GM12878 (cell line): ENCODE results near the gene HSFX3. TPM values are rescaled to one million over a fixed set of nuclear protein-coding genes. Genes with fewer than 3 reads are reported as not detected.
A peak's percentile ranks its signal among the peaks of the same experiment; 100 is the strongest.

Source experiments
- ATAC-seq: fragments of 200-7000 bp; cut with Tn5 transposase; 3 replicates; pipeline ENCODE4 v1.9.1; 2020; ENCODE audit warnings: mild to moderate bottlenecking, moderate library complexity
- BruUV-seq: library from RNA; stranded (reverse); fragments of 400-500 nt; replicated peaks from 2 replicates; lab custom pipeline; 2021; lab: Mats Ljungman, UMichigan
- CTCF ChIA-PET: fragments of 300-600 bp; sonication (Branson Sonifier 250); formaldehyde crosslinking; extraction: SDS; loops from one replicate; lab custom pipeline; 2021; ENCODE audit warnings: inconsistent platforms; lab: Yijun Ruan, JAX
- POLR2A ChIA-PET: fragments of 350-600 bp; formaldehyde crosslinking; extraction: SDS; loops from one replicate; lab custom pipeline; 2021; ENCODE audit warnings: inconsistent platforms; lab: Charles Lee
- RAD21 ChIA-PET: fragments of 300-600 bp; sonication (Branson Sonifier 250); formaldehyde crosslinking; loops from one replicate; lab custom pipeline; 2023; ENCODE audit warnings: antibody characterized with exemption; ENCODE audit not compliant: unreplicated experiment; lab: Charles Lee
- SMC1A ChIA-PET: fragments of 300-600 bp; sonication (Branson Sonifier 250); formaldehyde crosslinking; loops from one replicate; lab custom pipeline; 2023; ENCODE audit not compliant: unreplicated experiment, uncharacterized antibody; lab: Charles Lee
- DNase-seq: peaks from one replicate; pipeline ENCODE4 v3.0.0-alpha.2; 2011; ENCODE audit warnings: low read depth, low spot score
- FAIRE-seq: peaks from 3 replicates; lab custom pipeline; 2011; peaks lifted over from hg19 to GRCh38; lab: Jason Lieb, UNC
- H2AFZ ChIP-seq: 2 replicates; pipeline ENCODE4 v1.6.0; 2011; ENCODE audit warnings: low read depth, low read length, control low read depth; ENCODE audit not compliant: control insufficient read depth
- H3K27ac ChIP-seq: 2 replicates; pipeline ENCODE4 v1.5.1; 2011; ENCODE audit warnings: control low read depth; ENCODE audit not compliant: control insufficient read depth, insufficient read depth
- H3K27me3 ChIP-seq, 2 experiments: replicated peaks in 1 of 2; 2 replicates each; pipeline versions ENCODE4 v1.6.0 to v1.6.1; 2011; ENCODE audit warnings: low read length in 1 of 2; ENCODE audit not compliant: control insufficient read depth in 2 of 2, insufficient read depth in 2 of 2
- H3K36me3 ChIP-seq, 2 experiments: 2 replicates each; pipeline ENCODE4 v1.5.1; 2011; ENCODE audit warnings: low read length in 1 of 2; ENCODE audit not compliant: control insufficient read depth in 2 of 2, insufficient read depth in 2 of 2
- H3K4me1 ChIP-seq: 2 replicates; pipeline ENCODE4 v1.6.1; 2011; ENCODE audit warnings: mild to moderate bottlenecking, low read length, moderate library complexity, mixed read lengths; ENCODE audit not compliant: control insufficient read depth, insufficient read depth
- H3K4me2 ChIP-seq: 2 replicates; pipeline ENCODE4 v1.6.0; 2011; ENCODE audit warnings: control low read depth; ENCODE audit not compliant: control insufficient read depth, insufficient read depth
- H3K4me3 ChIP-seq: fragments of 200-600 bp; sonication (generic); 2 replicates; pipeline ENCODE4 v1.5.1; 2016
- H3K79me2 ChIP-seq: 2 replicates; pipeline ENCODE4 v1.6.0; 2011; ENCODE audit warnings: low read length; ENCODE audit not compliant: control insufficient read depth, insufficient read depth
- H3K9ac ChIP-seq: 2 replicates; pipeline ENCODE4 v1.8.0; 2011; ENCODE audit warnings: low read length, control low read depth, mixed read lengths; ENCODE audit not compliant: control insufficient read depth, insufficient read depth
- H3K9me3 ChIP-seq: replicated peaks from 3 replicates; pipeline ENCODE4 v1.5.1; 2011; ENCODE audit warnings: mild to moderate bottlenecking, low read length; ENCODE audit not compliant: control insufficient read depth, insufficient read depth
- H4K20me1 ChIP-seq: 2 replicates; pipeline ENCODE4 v1.6.0; 2011; ENCODE audit not compliant: control insufficient read depth, insufficient read depth
- CHD2 ChIP-seq: IDR thresholded peaks from 2 replicates; pipeline ENCODE4 v1.6.1; 2011; ENCODE audit warnings: low read depth, low read length, improper control_type of control experiment, borderline replicate concordance
- CREM ChIP-seq: IDR thresholded peaks from 2 replicates; pipeline ENCODE4 v1.6.1; 2014; ENCODE audit warnings: antibody characterized with exemption, low read depth
- LARP7 ChIP-seq: fragments of 450-650 bp; IDR thresholded peaks from 2 replicates; pipeline ENCODE4 v1.6.1; 2017; ENCODE audit warnings: mild to moderate bottlenecking
- NBN ChIP-seq: fragments of 450-650 bp; IDR thresholded peaks from 2 replicates; pipeline ENCODE4 v1.6.1; 2016
- POLR2AphosphoS5 ChIP-seq: IDR thresholded peaks from 2 replicates; pipeline ENCODE4 v1.6.1; 2011; ENCODE audit warnings: mild to moderate bottlenecking, low read length, inconsistent platforms
- RFX5 ChIP-seq: IDR thresholded peaks from 2 replicates; pipeline ENCODE4 v1.6.1; 2011; ENCODE audit warnings: low read depth, low read length, improper control_type of control experiment
- SIN3A ChIP-seq: IDR thresholded peaks from 2 replicates; pipeline ENCODE4 v1.6.1; 2012; ENCODE audit warnings: low read depth, low read length, improper control_type of control experiment
- SMAD5 ChIP-seq: IDR thresholded peaks from 2 replicates; pipeline ENCODE4 v1.6.1; 2016; ENCODE audit warnings: antibody characterized with exemption, low read depth
- ZNF24 ChIP-seq: fragments of 450-650 bp; IDR thresholded peaks from 2 replicates; pipeline ENCODE4 v1.6.1; 2017; ENCODE audit warnings: antibody characterized with exemption, mild to moderate bottlenecking
- WGBS: methylation state at CpG from one replicate; pipeline ENCODE4 v1.1.6; 2016; ENCODE audit warnings: low lambda C conversion rate; ENCODE audit not compliant: insufficient replicate concordance, insufficient coverage; ENCODE audit errors: missing lambda C conversion rate; 5-methylcytosine and 5-hydroxymethylcytosine counted together
- in situ Hi-C: fragments of 300-500 bp; cut with MboI; formaldehyde crosslinking; loops from 9 replicates; pipeline ENCODE4 v1.14.3; 2018; ENCODE audit warnings: mixed read lengths
- intact Hi-C: fragments of 100-400 bp; cut with micrococcal nuclease; formaldehyde crosslinking; loops from one replicate; pipeline ENCODE4 v1.14.2; 2022; ENCODE audit not compliant: unreplicated experiment
- polyA plus RNA-seq, 11 experiments: library from polyadenylated mRNA; depleted of rRNA in 4 of 11; unstranded in 6 of 11; stranded (reverse) in 5 of 11; fragments of >200 nt; fragmentation: Nextera tagmentation in 4 of 11; fragmentation: Illumina TruSeq in 1 of 11; extraction: Ambion mirVana in 4 of 11; extraction: Trizol in 1 of 11; gene quantifications; 1 replicate in 1 of 11; 2 replicates in 10 of 11; pipeline versions ENCODE4 v1.2.1 to v1.2.3, GENCODE V29; 2011 to 2016; ENCODE audit warnings: inconsistent platforms in 2 of 11, missing spikeins in 2 of 11, low read depth in 1 of 11
- total RNA-seq, 4 experiments: library from RNA; depleted of rRNA in 3 of 4; stranded (reverse); fragments of >200 nt in 3 of 4; fragmentation: Illumina TruSeq in 1 of 4; extraction: Trizol in 1 of 4; gene quantifications; 2 replicates each; pipeline versions ENCODE4 v1.2.1 to v1.2.3, GENCODE V29; 2013 to 2021
- TF ChIP-seq, protein P1 (sequence below): fragments of 450-650 bp; IDR thresholded peaks from 2 replicates; pipeline ENCODE4 v1.6.1; 2017; ENCODE audit warnings: antibody characterized with exemption, mild to moderate bottlenecking, moderate library complexity
- TF ChIP-seq, protein P2 (sequence below): fragments of 450-650 bp; conservative IDR thresholded peaks from 2 replicates; pipeline ENCODE4 v1.6.1; 2017; ENCODE audit warnings: mild to moderate bottlenecking, moderate library complexity
- TF ChIP-seq, protein P3 (sequence below): IDR thresholded peaks from 2 replicates; pipeline ENCODE4 v1.6.1; 2012; ENCODE audit warnings: mild to moderate bottlenecking, low read depth, low read length
- TF ChIP-seq, protein P4 (sequence below): fragments of 450-650 bp; IDR thresholded peaks from 2 replicates; pipeline ENCODE4 v1.6.1; 2014; ENCODE audit warnings: mild to moderate bottlenecking

The HSFX3 gene
- total and polyA plus RNA-seq, 10 of the 15 experiments (the other 5 are each of a cell fraction or from before 2014, with no cell fraction given), result 0.05 to 0.40 (median 0.29) TPM; not detected in 5

DNA sequence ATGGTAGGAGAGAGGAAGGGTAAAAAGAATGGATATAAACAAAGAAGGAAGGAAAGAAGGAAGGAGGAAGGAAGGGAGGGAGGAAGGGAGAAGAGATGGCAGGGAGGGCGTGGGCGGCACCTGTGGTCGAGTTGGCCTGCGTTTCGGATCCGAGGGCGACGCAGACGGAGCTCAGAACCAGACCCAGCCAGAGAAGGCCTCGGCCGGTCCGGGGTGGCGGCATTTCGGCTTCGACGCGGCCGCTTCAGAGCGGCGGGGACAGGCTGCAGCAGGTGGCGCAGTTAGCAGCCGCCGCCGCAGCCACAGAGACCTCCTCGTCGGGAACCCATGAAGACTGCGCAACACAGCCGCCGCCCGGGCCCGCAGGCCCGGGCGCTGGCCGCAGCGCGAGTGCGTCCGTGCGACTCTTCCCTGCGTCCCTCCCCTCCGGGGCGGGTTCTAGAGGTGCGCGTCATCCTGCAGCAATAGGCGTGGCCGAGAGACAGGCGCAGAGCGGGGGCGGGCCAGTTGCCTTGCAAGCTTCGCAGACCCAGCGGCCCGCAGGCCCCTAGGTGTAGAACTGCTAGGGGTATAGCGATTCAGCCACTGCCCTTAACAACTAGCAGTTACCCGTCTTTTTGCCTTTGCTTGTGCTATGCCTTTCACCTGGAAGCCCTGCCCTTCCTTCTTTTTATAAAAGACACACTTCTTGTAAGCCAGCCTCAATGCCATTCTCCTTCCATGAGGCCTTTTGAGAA, 44.6 kb downstream of the HSFX3 start, which contains the start of gene IDS:
Gene IDS, minus strand, starts transcription at position 392 of the 737 bp plus-strand sequence. Its CDS starts 169 bp downstream, at position 223.
- Histone ChIP-seq H2AFZ (peak within 1 kb of the TSS; percentile 52), H3K4me2 (peak within 1 kb of the TSS; percentile 69), H3K79me2 (peaks cover 9% of the 10 kb centered on the region), H3K4me3 (peak within 1 kb of the TSS; percentile 65), H3K9me3 (no peaks in the 10 kb centered on the region), H3K27ac (peak within 1 kb of the TSS; percentile 67), H4K20me1 (no peaks in the 10 kb centered on the region; the same call in 1 of the 2 replicates), H3K36me3 (no peaks in the 10 kb centered on the region), H3K4me1 (peaks cover 21% of the 10 kb centered on the region), H3K9ac (peak within 1 kb of the TSS; percentile 65), H3K27me3 (no peaks in the 10 kb centered on the region; a peak in 2 of 4 replicates)
- ChIA-PET SMC1A (interaction anchor here (0.7 to 1.7 kb wide), 2 partner anchors 23 to 34 kb away, joined by 3 to 4 read pairs; no protein-coding TSS in a partner anchor), CTCF (interaction anchor here (0.8 to 2.3 kb wide), 4 partner anchors 9 to 433 kb away, joined by 3 to 16 read pairs (median 4); partner anchors contain the start of genes EOLA1 and EOLA2), POLR2A (interaction anchor here (0.9 to 1.9 kb wide), 6 partner anchors 11 to 435 kb away, joined by 3 to 12 read pairs (median 4); partner anchors contain the start of gene EOLA2), RAD21 (interaction anchor here (0.9 to 1.8 kb wide), 2 partner anchors 27 to 35 kb away, joined by 3 to 13 read pairs; partner anchors contain the start of gene EOLA1)
- peak; percentile 80 for ATAC-seq
- in situ Hi-C loops (loop anchor here (25.0 kb wide), 1 partner anchor 1182 kb away; the partner anchor contains the start of gene MTMR1), intact Hi-C loops (loop anchor here (2.0 to 10.0 kb wide), 2 partner anchors 36 to 430 kb away; partner anchors contain the start of genes EOLA1 and EOLA2)
- no TSS peak for BruUV-seq
- FAIRE-seq, result no peak
- 33% methylated on average over 31 of the region's 54 CpGs for WGBS
- peak; percentile 37 for DNase-seq
- no peak for TF ChIP-seq CHD2
- no peak for TF ChIP-seq NBN
- TF ChIP-seq LARP7, result peak; percentile 63; the same call in 1 of the 2 replicates
- no peak for TF ChIP-seq CREM
- TF ChIP-seq SIN3A, result 0 out of 2 replicates have a peak, but pooled peaks have one; percentile 38
- peak; percentile 34; the same call in 1 of the 2 replicates for TF ChIP-seq RFX5
- no peak for TF ChIP-seq SMAD5
- TF ChIP-seq POLR2AphosphoS5, result peak; percentile 92
- TF ChIP-seq, protein P1, sequence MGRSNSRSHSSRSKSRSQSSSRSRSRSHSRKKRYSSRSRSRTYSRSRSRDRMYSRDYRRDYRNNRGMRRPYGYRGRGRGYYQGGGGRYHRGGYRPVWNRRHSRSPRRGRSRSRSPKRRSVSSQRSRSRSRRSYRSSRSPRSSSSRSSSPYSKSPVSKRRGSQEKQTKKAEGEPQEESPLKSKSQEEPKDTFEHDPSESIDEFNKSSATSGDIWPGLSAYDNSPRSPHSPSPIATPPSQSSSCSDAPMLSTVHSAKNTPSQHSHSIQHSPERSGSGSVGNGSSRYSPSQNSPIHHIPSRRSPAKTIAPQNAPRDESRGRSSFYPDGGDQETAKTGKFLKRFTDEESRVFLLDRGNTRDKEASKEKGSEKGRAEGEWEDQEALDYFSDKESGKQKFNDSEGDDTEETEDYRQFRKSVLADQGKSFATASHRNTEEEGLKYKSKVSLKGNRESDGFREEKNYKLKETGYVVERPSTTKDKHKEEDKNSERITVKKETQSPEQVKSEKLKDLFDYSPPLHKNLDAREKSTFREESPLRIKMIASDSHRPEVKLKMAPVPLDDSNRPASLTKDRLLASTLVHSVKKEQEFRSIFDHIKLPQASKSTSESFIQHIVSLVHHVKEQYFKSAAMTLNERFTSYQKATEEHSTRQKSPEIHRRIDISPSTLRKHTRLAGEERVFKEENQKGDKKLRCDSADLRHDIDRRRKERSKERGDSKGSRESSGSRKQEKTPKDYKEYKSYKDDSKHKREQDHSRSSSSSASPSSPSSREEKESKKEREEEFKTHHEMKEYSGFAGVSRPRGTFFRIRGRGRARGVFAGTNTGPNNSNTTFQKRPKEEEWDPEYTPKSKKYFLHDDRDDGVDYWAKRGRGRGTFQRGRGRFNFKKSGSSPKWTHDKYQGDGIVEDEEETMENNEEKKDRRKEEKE, result no peak
- TF ChIP-seq ZNF24, result 0 out of 2 replicates have a peak, but pooled peaks have one; percentile 9
- TF ChIP-seq, protein P2, sequence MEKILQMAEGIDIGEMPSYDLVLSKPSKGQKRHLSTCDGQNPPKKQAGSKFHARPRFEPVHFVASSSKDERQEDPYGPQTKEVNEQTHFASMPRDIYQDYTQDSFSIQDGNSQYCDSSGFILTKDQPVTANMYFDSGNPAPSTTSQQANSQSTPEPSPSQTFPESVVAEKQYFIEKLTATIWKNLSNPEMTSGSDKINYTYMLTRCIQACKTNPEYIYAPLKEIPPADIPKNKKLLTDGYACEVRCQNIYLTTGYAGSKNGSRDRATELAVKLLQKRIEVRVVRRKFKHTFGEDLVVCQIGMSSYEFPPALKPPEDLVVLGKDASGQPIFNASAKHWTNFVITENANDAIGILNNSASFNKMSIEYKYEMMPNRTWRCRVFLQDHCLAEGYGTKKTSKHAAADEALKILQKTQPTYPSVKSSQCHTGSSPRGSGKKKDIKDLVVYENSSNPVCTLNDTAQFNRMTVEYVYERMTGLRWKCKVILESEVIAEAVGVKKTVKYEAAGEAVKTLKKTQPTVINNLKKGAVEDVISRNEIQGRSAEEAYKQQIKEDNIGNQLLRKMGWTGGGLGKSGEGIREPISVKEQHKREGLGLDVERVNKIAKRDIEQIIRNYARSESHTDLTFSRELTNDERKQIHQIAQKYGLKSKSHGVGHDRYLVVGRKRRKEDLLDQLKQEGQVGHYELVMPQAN, result peak; percentile 55; the same call in 1 of the 2 replicates
- TF ChIP-seq, protein P3, sequence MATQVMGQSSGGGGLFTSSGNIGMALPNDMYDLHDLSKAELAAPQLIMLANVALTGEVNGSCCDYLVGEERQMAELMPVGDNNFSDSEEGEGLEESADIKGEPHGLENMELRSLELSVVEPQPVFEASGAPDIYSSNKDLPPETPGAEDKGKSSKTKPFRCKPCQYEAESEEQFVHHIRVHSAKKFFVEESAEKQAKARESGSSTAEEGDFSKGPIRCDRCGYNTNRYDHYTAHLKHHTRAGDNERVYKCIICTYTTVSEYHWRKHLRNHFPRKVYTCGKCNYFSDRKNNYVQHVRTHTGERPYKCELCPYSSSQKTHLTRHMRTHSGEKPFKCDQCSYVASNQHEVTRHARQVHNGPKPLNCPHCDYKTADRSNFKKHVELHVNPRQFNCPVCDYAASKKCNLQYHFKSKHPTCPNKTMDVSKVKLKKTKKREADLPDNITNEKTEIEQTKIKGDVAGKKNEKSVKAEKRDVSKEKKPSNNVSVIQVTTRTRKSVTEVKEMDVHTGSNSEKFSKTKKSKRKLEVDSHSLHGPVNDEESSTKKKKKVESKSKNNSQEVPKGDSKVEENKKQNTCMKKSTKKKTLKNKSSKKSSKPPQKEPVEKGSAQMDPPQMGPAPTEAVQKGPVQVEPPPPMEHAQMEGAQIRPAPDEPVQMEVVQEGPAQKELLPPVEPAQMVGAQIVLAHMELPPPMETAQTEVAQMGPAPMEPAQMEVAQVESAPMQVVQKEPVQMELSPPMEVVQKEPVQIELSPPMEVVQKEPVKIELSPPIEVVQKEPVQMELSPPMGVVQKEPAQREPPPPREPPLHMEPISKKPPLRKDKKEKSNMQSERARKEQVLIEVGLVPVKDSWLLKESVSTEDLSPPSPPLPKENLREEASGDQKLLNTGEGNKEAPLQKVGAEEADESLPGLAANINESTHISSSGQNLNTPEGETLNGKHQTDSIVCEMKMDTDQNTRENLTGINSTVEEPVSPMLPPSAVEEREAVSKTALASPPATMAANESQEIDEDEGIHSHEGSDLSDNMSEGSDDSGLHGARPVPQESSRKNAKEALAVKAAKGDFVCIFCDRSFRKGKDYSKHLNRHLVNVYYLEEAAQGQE, result peak; percentile 38; the same call in 1 of the 2 replicates
- TF ChIP-seq, protein P4, sequence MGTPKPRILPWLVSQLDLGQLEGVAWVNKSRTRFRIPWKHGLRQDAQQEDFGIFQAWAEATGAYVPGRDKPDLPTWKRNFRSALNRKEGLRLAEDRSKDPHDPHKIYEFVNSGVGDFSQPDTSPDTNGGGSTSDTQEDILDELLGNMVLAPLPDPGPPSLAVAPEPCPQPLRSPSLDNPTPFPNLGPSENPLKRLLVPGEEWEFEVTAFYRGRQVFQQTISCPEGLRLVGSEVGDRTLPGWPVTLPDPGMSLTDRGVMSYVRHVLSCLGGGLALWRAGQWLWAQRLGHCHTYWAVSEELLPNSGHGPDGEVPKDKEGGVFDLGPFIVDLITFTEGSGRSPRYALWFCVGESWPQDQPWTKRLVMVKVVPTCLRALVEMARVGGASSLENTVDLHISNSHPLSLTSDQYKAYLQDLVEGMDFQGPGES, result no peak
